Endothelial cell of umbilical vein (primary cell): ENCODE results near the gene EHD3.

Source experiments
- CTCF ChIP-seq, 2 donors: IDR thresholded peaks; 1 replicate in 1 of 2; 2 replicates in 1 of 2; pipeline ENCODE4 v1.5.1; 2011; ENCODE audit warnings: low read length in 2 of 2, mild to moderate bottlenecking in 2 of 2, moderate library complexity in 2 of 2, control low read depth in 1 of 2, inconsistent platforms in 1 of 2, low read depth in 1 of 2; ENCODE audit not compliant: insufficient read depth in 1 of 2; ENCODE audit errors: extremely low read depth in 1 of 2
- EZH2 ChIP-seq: IDR thresholded peaks from 2 replicates; pipeline ENCODE4 v1.6.1; 2012; ENCODE audit warnings: borderline replicate concordance, low read depth, mild to moderate bottlenecking, moderate library complexity, low read length, inconsistent platforms; ENCODE audit not compliant: severe bottlenecking
- POLR2A ChIP-seq: IDR thresholded peaks from 2 replicates; pipeline ENCODE4 v1.6.1; 2012; ENCODE audit warnings: low read depth, mild to moderate bottlenecking, control low read depth, low read length

- TF ChIP-seq EZH2 (no peak), CTCF (IDR thresholded peaks at IDR 0.05; ENCODE audit: extremely low read depth in 1 of 2, insufficient read depth in 1 of 2, low read depth in 1 of 2, low read length in 2 of 2) (no peak), POLR2A (no peak)
Measured at GRCh38 chr2:31228717-31229116, 5.2 kb upstream of the EHD3 start.
